Osteocyte (in vitro differentiated cells): ENCODE results near the gene TTLL5. TPM values are rescaled to one million over a fixed set of nuclear protein-coding genes. Genes with fewer than 3 reads are reported as not detected.

Source experiments
- DNase-seq: peaks from one replicate; pipeline ENCODE4 v3.0.0; 2021; ENCODE audit warnings: mixed read lengths; ENCODE audit not compliant: unreplicated experiment; ENCODE audit errors: extremely low spot score
- H3K27ac Mint-ChIP-seq: one replicate; pipeline ENCODE4 v1.8.0; 2021; ENCODE audit warnings: mild to moderate bottlenecking, mixed read lengths; ENCODE audit not compliant: unreplicated experiment
- H3K27me3 Mint-ChIP-seq: one replicate; pipeline ENCODE4 v1.8.0; 2021; ENCODE audit warnings: mixed read lengths; ENCODE audit not compliant: unreplicated experiment
- H3K36me3 Mint-ChIP-seq: one replicate; pipeline ENCODE4 v1.8.0; 2021; ENCODE audit warnings: mixed read lengths; ENCODE audit not compliant: unreplicated experiment
- H3K4me1 Mint-ChIP-seq: one replicate; pipeline ENCODE4 v1.8.0; 2021; ENCODE audit warnings: mixed read lengths; ENCODE audit not compliant: unreplicated experiment
- H3K4me3 Mint-ChIP-seq: one replicate; pipeline ENCODE4 v1.8.0; 2021; ENCODE audit warnings: mild to moderate bottlenecking, moderate library complexity, mixed read lengths; ENCODE audit not compliant: unreplicated experiment
- H3K9me3 Mint-ChIP-seq: one replicate; pipeline ENCODE4 v1.8.0; 2021; ENCODE audit warnings: mixed read lengths; ENCODE audit not compliant: unreplicated experiment
- CTCF ChIP-seq: fragments of 200-600 bp; sonication (generic); IDR thresholded peaks from 2 replicates; pipeline ENCODE4 v1.5.0; 2021; ENCODE audit warnings: antibody characterized with exemption, mild to moderate bottlenecking, moderate library complexity
- long read RNA-seq: library from polyadenylated mRNA; unstranded; transcript quantifications from one replicate; pipeline ENCODE4 v2.0.0, GENCODE V29; 2021
- total RNA-seq: library from RNA; stranded (reverse); gene quantifications from 2 replicates; pipeline ENCODE4 v1.2.1, GENCODE V29; 2021

The TTLL5 gene
- 36.3 and 37.3 TPM in 2 replicates for total RNA-seq
- long read RNA-seq, full-length matches to known transcripts = 2 of 24 reads
- long read RNA-seq, partial matches to known transcripts = 6 of 24 reads
- long read RNA-seq, other reads (novel, unspliced or antisense) = 16 of 24 reads

GRCh38 chr14:75660630-75661498, at the start of gene TTLL5, which contains the start of gene ERG28:
Gene TTLL5 (plus strand): TSS chr14:75661246. CDS start chr14:75663150, 1,904 bp downstream.
Gene ERG28 (minus strand): TSS chr14:75660876. CDS start chr14:75657502, 3,374 bp downstream.
- peaks cover 9% of the 10 kb centered on the region for H3K36me3 Mint-ChIP-seq
- H3K27me3 Mint-ChIP-seq = no peaks in the 10 kb centered on the region
- DNase-seq = peak; percentile 98
- H3K4me3 Mint-ChIP-seq = peak within 1 kb of the TSS; percentile 96
- TF ChIP-seq CTCF = no peak
- peak within 1 kb of the TSS; percentile 91 for H3K27ac Mint-ChIP-seq
- no peaks in the 10 kb centered on the region for H3K9me3 Mint-ChIP-seq
- peaks cover 21% of the 10 kb centered on the region for H3K4me1 Mint-ChIP-seq

- H3K27me3 Mint-ChIP-seq = peaks cover 8% of the 10 kb centered on the region
- no peaks in the 10 kb centered on the region for H3K36me3 Mint-ChIP-seq
- no peak for DNase-seq
- H3K9me3 Mint-ChIP-seq = peaks cover 7% of the 10 kb centered on the region
- H3K27ac Mint-ChIP-seq = no peak overlapping the region
- no peak overlapping the region for H3K4me3 Mint-ChIP-seq
- H3K4me1 Mint-ChIP-seq = peaks cover 3% of the 10 kb centered on the region
- no peak for TF ChIP-seq CTCF
These were observed 48.9 kb upstream of the TTLL5 start for GRCh38 chr14:75612157-75612556.

- peaks cover 7% of the 10 kb centered on the region for H3K9me3 Mint-ChIP-seq
- peaks cover 8% of the 10 kb centered on the region for H3K27me3 Mint-ChIP-seq
- H3K4me1 Mint-ChIP-seq = peaks cover 3% of the 10 kb centered on the region
- TF ChIP-seq CTCF = no peak
- H3K4me3 Mint-ChIP-seq = no peak overlapping the region
- no peak overlapping the region for H3K27ac Mint-ChIP-seq
- H3K36me3 Mint-ChIP-seq = no peaks in the 10 kb centered on the region
- DNase-seq = no peak
These were observed 46.9 kb upstream of the TTLL5 start for GRCh38 chr14:75614179-75614578.

GRCh38 chr14:75615200-75615599, 45.8 kb upstream of the TTLL5 start:
- peaks cover 7% of the 10 kb centered on the region for H3K9me3 Mint-ChIP-seq
- no peaks in the 10 kb centered on the region for H3K36me3 Mint-ChIP-seq
- no peak for DNase-seq
- H3K4me3 Mint-ChIP-seq = no peak overlapping the region
- H3K27me3 Mint-ChIP-seq = peaks cover 10% of the 10 kb centered on the region
- no peak for TF ChIP-seq CTCF
- no peak overlapping the region for H3K27ac Mint-ChIP-seq
- H3K4me1 Mint-ChIP-seq = peaks cover 2% of the 10 kb centered on the region

- H3K4me1 Mint-ChIP-seq = no peaks in the 10 kb centered on the region
- no peak overlapping the region for H3K27ac Mint-ChIP-seq
- H3K27me3 Mint-ChIP-seq = peaks cover 6% of the 10 kb centered on the region
- no peak for TF ChIP-seq CTCF
- H3K36me3 Mint-ChIP-seq = no peaks in the 10 kb centered on the region
- no peak overlapping the region for H3K4me3 Mint-ChIP-seq
- H3K9me3 Mint-ChIP-seq = no peaks in the 10 kb centered on the region
- DNase-seq = no peak
These were observed 41.5 kb upstream of the TTLL5 start for GRCh38 chr14:75619548-75619947.
